H1 (cell line): ENCODE data around the gene TOMM34. TPM values are rescaled to one million over a fixed set of nuclear protein-coding genes. Genes with fewer than 3 reads are reported as not detected.

Experiments used
- CTCF ChIA-PET: fragments of 300-600 bp; sonication (Branson Sonifier 250); formaldehyde crosslinking; loops from one replicate; lab custom pipeline; 2021; ENCODE audit not compliant: partially characterized antibody; lab: Charles Lee
- POLR2A ChIA-PET: fragments of 300-600 bp; sonication (Branson Sonifier 250); formaldehyde crosslinking; loops from one replicate; lab custom pipeline; 2021; ENCODE audit warnings: inconsistent platforms; ENCODE audit not compliant: partially characterized antibody; lab: Charles Lee
- DNase-seq, 2 experiments: peaks; one replicate each; pipeline versions ENCODE4 v3.0.0 to v3.0.0-alpha.2; 2010 to 2022; ENCODE audit warnings: low spot score in 2 of 2, low read depth in 1 of 2, mixed read lengths in 1 of 2
- FAIRE-seq: peaks from 2 replicates; lab custom pipeline; 2011; peaks lifted over from hg19 to GRCh38; lab: Jason Lieb, UNC
- H2AFZ ChIP-seq: 2 replicates; pipeline ENCODE4 v1.8.1; 2012; ENCODE audit warnings: low read length, inconsistent platforms
- H2AK5ac ChIP-seq: 2 replicates; pipeline ENCODE4 v1.6.1; 2013; ENCODE audit warnings: low read depth, low read length
- H2BK120ac ChIP-seq: replicated peaks from 2 replicates; pipeline ENCODE3; 2013; ENCODE audit warnings: low read depth, low read length, inconsistent platforms
- H2BK12ac ChIP-seq: 2 replicates; pipeline ENCODE4 v1.6.1; 2013; ENCODE audit warnings: low read depth, low read length
- H2BK15ac ChIP-seq: 2 replicates; pipeline ENCODE4 v1.6.1; 2013; ENCODE audit warnings: low read length
- H2BK20ac ChIP-seq: 2 replicates; pipeline ENCODE4 v1.6.1; 2013; ENCODE audit warnings: low read length
- H2BK5ac ChIP-seq: 2 replicates; pipeline ENCODE4 v1.6.1; 2013; ENCODE audit warnings: low read depth, low read length
- H3K14ac ChIP-seq: 2 replicates; pipeline ENCODE4 v1.6.1; 2013; ENCODE audit warnings: inconsistent platforms; ENCODE audit not compliant: insufficient read length
- H3K18ac ChIP-seq: 2 replicates; pipeline ENCODE4 v1.6.1; 2013; ENCODE audit warnings: low read length; ENCODE audit errors: extremely low read depth
- H3K23ac ChIP-seq: 2 replicates; pipeline ENCODE4 v1.6.1; 2013; ENCODE audit warnings: inconsistent platforms; ENCODE audit not compliant: insufficient read length
- H3K23me2 ChIP-seq: 2 replicates; pipeline ENCODE4 v1.6.1; 2013; ENCODE audit warnings: low read depth, low read length
- H3K27ac ChIP-seq: 2 replicates; pipeline ENCODE4 v1.6.1; 2011; ENCODE audit warnings: low read depth, low read length, inconsistent platforms
- H3K27me3 ChIP-seq, 4 experiments: replicated peaks in 1 of 4; 1 replicate in 1 of 4; 2 replicates in 3 of 4; pipeline versions ENCODE4 v1.6.1 to v1.8.1; 2011 to 2013; ENCODE audit warnings: low read length in 3 of 4, mild to moderate bottlenecking in 3 of 4, inconsistent platforms in 2 of 4, mixed read lengths in 2 of 4, moderate library complexity in 1 of 4; ENCODE audit not compliant: control insufficient read depth in 3 of 4, insufficient read depth in 3 of 4; ENCODE audit errors: extremely low read depth in 1 of 4
- H3K36me3 ChIP-seq, 4 experiments: 2 replicates each; pipeline versions ENCODE4 v1.6.1 to v1.8.1; 2011 to 2013; ENCODE audit warnings: mild to moderate bottlenecking in 4 of 4, low read length in 3 of 4, moderate library complexity in 2 of 4, control low read depth in 1 of 4, inconsistent platforms in 1 of 4; ENCODE audit not compliant: insufficient read depth in 4 of 4, control insufficient read depth in 2 of 4
- H3K4ac ChIP-seq: replicated peaks from 2 replicates; pipeline ENCODE3; 2013; ENCODE audit warnings: low read length, low read depth, mixed read lengths, inconsistent platforms; ENCODE audit not compliant: insufficient read length
- H3K4me1 ChIP-seq, 4 experiments: replicated peaks in 1 of 4; 1 replicate in 1 of 4; 2 replicates in 3 of 4; pipeline versions ENCODE4 v1.6.1 to v1.8.1; 2011 to 2013; ENCODE audit warnings: low read length in 3 of 4, inconsistent platforms in 2 of 4, mixed read lengths in 1 of 4; ENCODE audit not compliant: insufficient read depth in 4 of 4, control insufficient read depth in 3 of 4
- H3K4me2 ChIP-seq, 2 experiments: 2 replicates each; pipeline versions ENCODE4 v1.6.1 to v1.8.1; 2011 to 2013; ENCODE audit warnings: low read depth in 2 of 2, low read length in 2 of 2, control low read depth in 1 of 2, inconsistent platforms in 1 of 2, mild to moderate bottlenecking in 1 of 2; ENCODE audit not compliant: insufficient read depth in 1 of 2
- H3K4me3 ChIP-seq, 4 experiments: fragments of 200-600, 300-600 bp in 1 of 4; sonication (generic), shearing (Covaris generic), sonication (Bioruptor Twin) in 1 of 4; 2 replicates each; pipeline versions ENCODE4 v1.5.1 to v1.8.1; 2011 to 2016; ENCODE audit warnings: low read length in 4 of 4, low read depth in 3 of 4, control low read depth in 2 of 4, inconsistent platforms in 2 of 4, mild to moderate bottlenecking in 2 of 4, mixed read lengths in 1 of 4, moderate library complexity in 1 of 4; ENCODE audit not compliant: insufficient read depth in 2 of 4; ENCODE audit errors: extremely low read depth in 1 of 4
- H3K56ac ChIP-seq: replicated peaks from 2 replicates; pipeline ENCODE3; 2013; ENCODE audit warnings: low read depth, mild to moderate bottlenecking, mixed read lengths, low read length, inconsistent platforms; ENCODE audit not compliant: insufficient read length
- H3K79me1 ChIP-seq: 2 replicates; pipeline ENCODE4 v1.6.1; 2013; ENCODE audit warnings: low read depth, low read length, control low read depth
- H3K79me2 ChIP-seq, 2 experiments: 2 replicates each; pipeline versions ENCODE4 v1.6.1 to v1.8.1; 2012 to 2013; ENCODE audit warnings: low read length in 2 of 2, mild to moderate bottlenecking in 2 of 2, inconsistent platforms in 1 of 2; ENCODE audit not compliant: insufficient read depth in 2 of 2, control insufficient read depth in 1 of 2
- H3K9ac ChIP-seq, 4 experiments: replicated peaks in 1 of 4; 1 replicate in 1 of 4; 2 replicates in 3 of 4; pipeline versions ENCODE4 v1.6.1 to v1.8.1; 2011 to 2013; ENCODE audit warnings: low read depth in 3 of 4, low read length in 3 of 4, control low read depth in 2 of 4, mild to moderate bottlenecking in 2 of 4, moderate library complexity in 2 of 4, inconsistent platforms in 1 of 4; ENCODE audit errors: extremely low read depth in 1 of 4
- H3K9me3 ChIP-seq, 2 experiments: 2 replicates each; pipeline versions ENCODE4 v1.6.1 to v1.8.1; 2012 to 2013; ENCODE audit warnings: mild to moderate bottlenecking in 2 of 2, moderate library complexity in 2 of 2, control low read depth in 1 of 2, inconsistent platforms in 1 of 2, low read depth in 1 of 2, low read length in 1 of 2, mixed read lengths in 1 of 2; ENCODE audit not compliant: insufficient read depth in 2 of 2
- H4K20me1 ChIP-seq, 2 experiments: replicated peaks in 1 of 2; 2 replicates each; pipeline versions ENCODE3 to v1.8.1; 2011 to 2013; ENCODE audit warnings: inconsistent platforms in 2 of 2, low read length in 2 of 2, mild to moderate bottlenecking in 1 of 2; ENCODE audit not compliant: insufficient read depth in 2 of 2, control insufficient read depth in 1 of 2
- H4K5ac ChIP-seq: 2 replicates; pipeline ENCODE4 v1.6.1; 2013; ENCODE audit warnings: low read length, low read depth, mixed read lengths, inconsistent platforms; ENCODE audit not compliant: insufficient read length
- H4K8ac ChIP-seq: 2 replicates; pipeline ENCODE4 v1.8.0; 2013; ENCODE audit warnings: mild to moderate bottlenecking, moderate library complexity, low read length, inconsistent platforms; ENCODE audit not compliant: insufficient read depth; ENCODE audit errors: extremely low read depth
- H4K91ac ChIP-seq: replicated peaks from 2 replicates; pipeline ENCODE3; 2013; ENCODE audit warnings: low read length, mixed read lengths, inconsistent platforms; ENCODE audit not compliant: insufficient read length
- BCL11A ChIP-seq, 2 experiments: IDR thresholded peaks; one replicate each; pipeline ENCODE4 v1.6.1; 2011; ENCODE audit warnings: low read depth in 2 of 2, low read length in 2 of 2, mild to moderate bottlenecking in 2 of 2
- BRCA1 ChIP-seq: IDR thresholded peaks from 2 replicates; pipeline ENCODE4 v1.6.1; 2012; ENCODE audit warnings: low read depth, low read length, improper control_type of control experiment
- CREB1 ChIP-seq: IDR thresholded peaks from 2 replicates; pipeline ENCODE4 v1.6.1; 2012; ENCODE audit warnings: inconsistent platforms
- WGBS, 2 experiments: shearing (Covaris generic) in 1 of 2; methylation state at CpG; one replicate each; pipeline versions ENCODE4 v1.1.6 to v1.1.7; 2013 to 2015; ENCODE audit warnings: low lambda C conversion rate in 2 of 2, mixed read lengths in 2 of 2, inconsistent platforms in 1 of 2, low coverage in 1 of 2, missing lambda C conversion rate in 1 of 2; ENCODE audit not compliant: insufficient replicate concordance in 2 of 2, insufficient coverage in 1 of 2, insufficient read length in 1 of 2; ENCODE audit errors: extremely low coverage in 1 of 2, missing lambda C conversion rate in 1 of 2; 5-methylcytosine and 5-hydroxymethylcytosine counted together
- polyA plus RNA-seq, 7 experiments: library from polyadenylated mRNA; depleted of rRNA in 3 of 7; stranded (reverse) in 5 of 7; unstranded in 2 of 7; fragments of >200 nt in 5 of 7; fragments of 200-250 nt in 2 of 7; gene quantifications; 1 replicate in 5 of 7; 2 replicates in 1 of 7; 4 replicates in 1 of 7; pipeline versions ENCODE4 v1.2.1 to v1.2.3, GENCODE V29; 2011 to 2013; ENCODE audit warnings: missing spikeins in 2 of 7, mixed read lengths in 2 of 7
- total RNA-seq: library from RNA; stranded (reverse); fragmentation: NEBNext Ultra II Directional; extraction: Animal tissue kit (Norgen Biotek cat#: 25700); gene quantifications from 2 replicates; pipeline ENCODE4 v1.2.1, GENCODE V29; 2021

TOMM34 gene
- total and polyA plus RNA-seq, 2 of the 8 experiments (the other 6 are each of a cell fraction or from before 2014, with no cell fraction given) = 32.1 to 35.1 TPM

DNA sequence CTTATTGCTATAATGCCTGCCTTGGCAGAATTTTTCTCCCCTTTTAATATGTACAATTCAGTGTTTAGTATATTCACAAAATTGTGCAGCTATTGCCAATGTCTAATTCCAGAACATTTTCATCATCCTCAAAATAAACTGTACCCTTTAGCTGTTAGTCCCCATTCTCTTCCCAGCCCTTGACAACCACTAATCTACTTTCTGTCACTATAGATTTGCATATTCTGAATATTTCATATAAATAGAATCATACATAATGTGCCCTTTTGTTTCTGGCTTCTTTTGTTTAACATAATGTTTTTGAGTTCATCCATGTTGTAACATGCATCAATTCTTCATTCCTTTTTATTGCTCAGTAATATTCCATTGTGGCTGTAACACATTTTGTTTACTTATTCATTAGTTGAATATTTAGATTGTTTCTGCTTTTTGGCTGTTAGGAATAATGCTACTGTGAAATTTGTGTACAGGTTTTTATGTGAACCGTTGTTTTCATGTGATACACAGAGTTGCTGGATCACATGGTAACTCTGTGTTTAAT lies 28.5 kb upstream of the TOMM34 start:
- Histone ChIP-seq H2AFZ (no peak overlapping the region), H2AK5ac (no peak overlapping the region), H3K4me3 (no peak overlapping the region), H3K56ac (no peak overlapping the region), H3K27ac (no peak overlapping the region), H2BK20ac (no peak overlapping the region), H3K4ac (no peak overlapping the region), H4K20me1 (no peaks in the 10 kb centered on the region), H3K23me2 (peaks cover 2% of the 10 kb centered on the region; the same call in 1 of the 2 replicates), H3K79me2 (peaks cover 0 to 10% of the 10 kb centered on the region in 2 experiments; a peak in 1 of 4 replicates), H3K79me1 (no peaks in the 10 kb centered on the region), H3K36me3 (peaks cover 0 to 19% (median 4%) of the 10 kb centered on the region in 4 experiments; a peak in 4 of 8 replicates), H3K4me2 (no peak overlapping the region), H3K14ac (no peak overlapping the region), H3K9ac (no peak overlapping the region), H3K9me3 (no peaks in the 10 kb centered on the region), H3K4me1 (no peaks in the 10 kb centered on the region; a peak in 1 of 7 replicates), H2BK5ac (no peak overlapping the region), H4K91ac (no peak overlapping the region), H4K8ac (no peak overlapping the region), H3K27me3 (no peaks in the 10 kb centered on the region), H4K5ac (no peak overlapping the region), H2BK15ac (no peak overlapping the region), H3K18ac (no peak overlapping the region), H2BK12ac (no peak overlapping the region), H3K23ac (no peak overlapping the region), H2BK120ac (no peak overlapping the region)
- CTCF ChIA-PET = no interaction called here
- POLR2A ChIA-PET = no interaction called here
- 90% methylated on average over 1 of the region's 1 CpG; no CpG with 5 or more reads in 1 of the 2 experiments for WGBS, 2 experiments
- TF ChIP-seq CREB1 (no peak), BCL11A (IDR thresholded peaks at IDR 0.05; ENCODE audit: low read depth in 2 of 2, low read length in 2 of 2) (no peak), BRCA1 (no peak)
- DNase-seq (no peak), FAIRE-seq (no peak)
